Stimulated activated CD4-positive, alpha-beta T cell treated with anti-CD3 and anti-CD28 coated beads, Interleukin-1b, Interleukin-23, amount 100 ng/mL, for 4 hours (primary cell): ENCODE data around the gene NDP.
A peak's percentile ranks its signal among the peaks of the same experiment; 100 is the strongest.
"Not testable (repeated sequence)": the region's sequence is repeated elsewhere in the genome, so short reads cannot be mapped to it uniquely, and the experiment has no call there.

Experiments
- DNase-seq, 2 donors: peaks; one replicate each; pipeline ENCODE4 v3.0.0-alpha.2; 2020; ENCODE audit warnings: low read depth in 2 of 2

NDP gene

DNA sequence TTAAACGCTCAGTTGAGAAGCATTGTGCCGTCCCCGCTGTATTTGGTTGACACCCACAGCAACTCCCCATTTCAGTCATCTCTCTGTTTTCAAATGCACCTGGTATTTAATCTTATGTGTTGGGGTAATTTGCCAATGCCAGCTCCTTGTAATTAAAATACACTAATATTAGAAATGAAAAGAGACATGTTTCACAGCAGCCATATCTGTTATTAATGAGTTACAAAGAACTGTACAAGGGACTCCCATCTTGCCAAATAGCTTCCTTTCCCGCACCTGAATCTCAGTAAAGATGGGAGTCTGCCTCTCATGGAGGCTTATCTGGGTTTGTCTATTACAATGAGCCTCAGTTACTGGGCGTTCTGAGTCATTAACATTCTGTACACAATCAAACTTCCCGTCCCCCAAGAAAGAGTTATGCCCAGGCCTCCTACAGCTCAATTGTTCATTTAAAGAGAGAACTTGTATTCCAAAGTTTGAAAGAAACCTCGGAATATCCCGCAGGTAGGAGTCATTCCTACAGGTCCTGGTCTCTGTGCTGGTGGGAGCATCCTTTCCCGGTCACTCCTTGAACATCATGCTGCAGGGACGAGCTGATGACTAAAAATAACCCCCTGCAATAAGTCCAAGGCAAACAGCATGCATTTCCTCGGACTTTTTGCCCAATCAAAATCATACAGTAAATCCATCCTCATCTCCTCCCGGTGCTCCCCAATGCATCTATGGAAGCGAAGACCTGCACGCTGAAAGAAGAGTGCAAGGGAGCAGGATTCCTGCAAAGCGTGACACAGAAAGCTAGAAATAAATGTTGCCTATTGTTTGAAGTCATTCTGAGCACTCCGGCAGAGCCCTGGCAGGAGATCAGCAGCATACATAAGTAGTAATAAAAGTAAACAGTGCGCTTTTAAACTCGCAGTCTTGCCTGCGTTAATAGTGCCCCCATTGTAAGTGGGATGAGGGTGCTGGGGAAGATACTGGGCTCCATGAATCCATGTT lies 926 bp downstream of the NDP start:
- no peak for DNase-seq

- DNase-seq = no peak
These were observed 2.7 kb downstream of the NDP start for GRCh38 chrX:43970528-43970927.

DNA sequence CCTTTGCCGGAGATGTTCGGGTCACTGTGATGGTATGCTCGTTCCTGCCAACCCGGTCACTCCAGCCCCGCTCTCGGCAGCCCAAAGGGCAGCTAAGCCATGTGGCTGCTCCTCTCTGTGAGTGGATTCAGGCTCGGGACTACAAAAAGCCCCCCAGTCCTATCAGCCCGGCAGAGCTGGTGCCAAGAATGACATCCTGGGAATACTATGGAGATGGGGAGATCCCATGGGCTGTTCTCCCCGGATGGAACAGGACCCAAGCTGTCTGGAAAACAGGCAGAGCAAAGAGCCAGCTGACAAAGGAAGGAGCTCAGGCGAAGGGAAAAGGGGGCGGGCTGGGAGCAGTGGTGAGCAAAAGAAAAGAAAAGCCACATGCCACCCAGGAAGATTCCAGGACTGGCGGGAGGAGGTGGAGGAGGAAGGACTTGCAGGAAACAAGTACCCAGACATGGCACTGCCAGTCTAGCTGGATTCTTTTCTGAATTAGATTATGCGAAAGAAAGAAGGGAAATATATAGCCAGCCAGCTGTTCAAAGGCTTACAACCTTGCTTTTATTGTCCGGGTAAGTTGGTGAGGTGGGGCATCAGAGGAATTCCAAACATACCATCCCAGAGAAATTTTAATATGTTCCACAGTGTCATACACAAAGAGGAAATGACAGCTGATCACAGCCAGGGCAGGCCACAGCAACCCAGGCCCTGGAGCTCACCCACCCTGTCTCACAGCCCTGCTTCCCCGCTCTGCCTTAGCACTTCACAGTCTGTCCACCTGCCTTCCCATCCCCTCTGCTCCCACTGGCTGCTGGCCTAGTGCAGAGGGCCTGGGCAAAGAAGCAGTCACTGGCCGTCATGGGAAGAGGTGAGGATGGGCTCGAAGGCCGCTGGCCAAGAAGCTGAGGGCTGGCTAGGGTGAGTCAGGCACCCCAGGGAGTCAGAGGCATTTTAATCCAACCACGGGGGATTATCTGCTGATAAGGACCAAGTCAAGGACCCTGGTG lies 3.4 kb downstream of the NDP start:
- DNase-seq = no peak

DNA sequence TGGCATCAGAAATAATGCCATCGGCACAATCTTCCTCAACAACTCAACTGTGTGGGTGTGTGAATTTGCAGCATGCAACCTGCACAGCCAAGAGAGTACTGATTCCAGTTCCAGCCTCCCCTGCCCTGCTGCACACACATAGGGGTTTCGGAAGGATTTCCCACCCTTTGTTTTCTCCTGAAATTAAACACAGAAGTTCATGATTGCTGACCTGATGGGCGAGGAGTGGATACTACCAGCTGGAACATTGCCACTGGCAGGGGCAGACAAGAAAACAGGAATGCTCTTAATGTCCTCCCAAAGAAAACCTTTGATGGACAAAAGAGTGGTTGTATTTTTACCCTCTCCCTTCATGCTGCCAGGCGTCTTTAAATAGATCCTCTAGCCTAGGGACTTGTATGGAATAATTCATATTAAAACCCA lies 4.8 kb downstream of the NDP start:
- no peak for DNase-seq

GRCh38 chrX:43964936-43965335 lies 8.3 kb downstream of the NDP start:
- DNase-seq = no peak

- no peak for DNase-seq
These were observed 9.5 kb downstream of the NDP start for GRCh38 chrX:43963726-43964125.

- no peak for DNase-seq
These were observed 10.6 kb downstream of the NDP start for GRCh38 chrX:43962636-43963035.

DNA sequence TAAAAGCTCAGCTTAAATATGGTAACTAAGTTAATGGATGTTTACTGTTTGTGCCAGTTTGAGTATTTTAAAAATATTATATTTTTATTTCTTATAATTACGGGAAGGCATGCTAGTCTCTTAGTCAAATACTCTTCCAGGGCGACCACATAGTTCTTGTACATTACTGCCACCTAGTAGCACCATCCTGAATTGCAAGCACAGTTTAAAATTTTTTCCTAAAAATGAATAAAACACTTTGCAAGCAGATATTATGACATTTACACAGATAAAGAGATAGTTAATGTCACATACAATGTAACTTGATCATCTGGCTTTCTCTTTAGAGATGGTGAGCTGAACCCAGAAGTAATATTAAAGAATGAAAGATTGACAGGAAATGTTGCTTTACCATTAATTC lies 11.5 kb downstream of the NDP start:
- DNase-seq = no peak

DNA sequence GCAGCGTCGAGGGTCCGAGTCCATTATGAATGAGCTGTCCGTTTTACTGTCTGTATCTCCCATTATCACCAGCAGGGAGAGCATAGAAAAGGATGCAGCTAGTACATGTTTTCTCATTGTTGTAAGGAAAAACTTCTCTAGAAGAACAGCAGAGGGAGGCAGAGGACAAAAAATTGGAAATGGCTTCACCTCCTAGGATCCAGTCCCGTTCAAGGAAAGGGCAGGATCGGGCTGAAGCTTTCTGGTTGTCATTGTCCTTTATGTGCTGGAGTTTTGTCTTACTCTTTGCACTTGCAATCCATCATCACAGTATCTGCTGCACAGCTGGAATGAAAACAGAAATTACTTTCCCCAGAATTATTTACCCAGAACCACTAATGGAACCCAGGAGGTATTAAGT lies 14.7 kb downstream of the NDP start:
- DNase-seq = peak in 1 of 2 donors; percentile 8

- DNase-seq = no peak
These were observed 17.2 kb downstream of the NDP start for GRCh38 chrX:43956034-43956433.

- DNase-seq = no peak
These were observed 20.0 kb downstream of the NDP start for GRCh38 chrX:43953218-43953617.

- DNase-seq = peak; percentile 6 to 15
These were observed 23.5 kb downstream of the NDP start for GRCh38 chrX:43949669-43950068.

DNA sequence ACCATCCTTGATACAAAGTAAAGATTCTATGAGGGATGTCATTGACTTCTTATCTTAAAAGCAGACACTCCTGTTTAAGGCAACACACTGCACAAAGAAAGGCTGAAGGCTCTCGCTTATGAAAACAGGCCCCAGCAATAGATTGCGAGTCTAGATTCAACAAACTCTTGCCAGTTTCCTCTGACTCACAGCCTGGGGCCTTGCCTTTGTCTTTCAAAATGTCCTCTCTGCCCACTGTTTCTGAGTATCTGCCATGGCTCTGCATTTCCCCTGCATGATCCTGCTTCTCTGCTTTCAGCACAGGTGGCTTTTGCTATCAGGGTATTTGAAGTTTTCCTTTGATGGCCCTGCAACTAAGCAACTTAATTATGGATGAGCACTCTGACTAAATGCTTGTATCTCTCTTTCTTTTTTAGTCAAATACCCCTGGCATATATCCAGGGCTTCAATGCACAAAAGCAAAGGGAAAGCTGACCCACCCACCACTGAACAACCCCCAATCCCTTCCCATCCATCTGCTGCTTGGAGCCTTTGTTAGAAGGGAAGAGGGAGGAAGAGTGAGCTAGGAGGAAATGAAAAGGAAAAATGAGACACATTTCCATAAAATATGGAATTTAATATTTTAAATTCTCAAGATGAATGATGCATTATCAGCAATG lies 32.2 kb downstream of the NDP start:
- no peak for DNase-seq

- DNase-seq = no peak
These were observed 33.8 kb downstream of the NDP start for GRCh38 chrX:43939187-43939926.

- not testable (repeated sequence) for DNase-seq
These were observed 51.2 kb downstream of the NDP start for GRCh38 chrX:43922032-43922431.

- DNase-seq = not testable (repeated sequence)
These were observed 62.4 kb downstream of the NDP start for GRCh38 chrX:43910772-43911171.

GRCh38 chrX:43910012-43910411 lies 63.2 kb downstream of the NDP start:
- no peak for DNase-seq

DNA sequence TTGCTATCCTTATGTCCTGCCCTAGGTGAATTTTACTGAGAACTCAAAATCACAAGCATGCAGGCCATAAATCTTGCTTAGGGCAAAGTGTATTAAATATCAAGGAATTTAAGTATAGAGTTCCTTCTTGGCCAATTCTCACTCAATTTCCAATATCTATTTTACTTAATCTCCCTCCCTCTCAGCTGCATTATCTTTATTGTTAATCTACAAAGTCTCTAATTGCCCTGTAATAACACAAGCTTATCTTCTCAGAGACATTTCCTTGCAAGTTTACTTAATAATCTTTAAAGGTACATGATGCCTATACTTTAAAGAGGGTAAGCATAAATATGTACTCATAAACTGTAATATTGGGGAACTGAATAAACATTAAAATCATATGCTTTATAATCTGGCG lies 64.0 kb downstream of the NDP start:
- no peak for DNase-seq

DNA sequence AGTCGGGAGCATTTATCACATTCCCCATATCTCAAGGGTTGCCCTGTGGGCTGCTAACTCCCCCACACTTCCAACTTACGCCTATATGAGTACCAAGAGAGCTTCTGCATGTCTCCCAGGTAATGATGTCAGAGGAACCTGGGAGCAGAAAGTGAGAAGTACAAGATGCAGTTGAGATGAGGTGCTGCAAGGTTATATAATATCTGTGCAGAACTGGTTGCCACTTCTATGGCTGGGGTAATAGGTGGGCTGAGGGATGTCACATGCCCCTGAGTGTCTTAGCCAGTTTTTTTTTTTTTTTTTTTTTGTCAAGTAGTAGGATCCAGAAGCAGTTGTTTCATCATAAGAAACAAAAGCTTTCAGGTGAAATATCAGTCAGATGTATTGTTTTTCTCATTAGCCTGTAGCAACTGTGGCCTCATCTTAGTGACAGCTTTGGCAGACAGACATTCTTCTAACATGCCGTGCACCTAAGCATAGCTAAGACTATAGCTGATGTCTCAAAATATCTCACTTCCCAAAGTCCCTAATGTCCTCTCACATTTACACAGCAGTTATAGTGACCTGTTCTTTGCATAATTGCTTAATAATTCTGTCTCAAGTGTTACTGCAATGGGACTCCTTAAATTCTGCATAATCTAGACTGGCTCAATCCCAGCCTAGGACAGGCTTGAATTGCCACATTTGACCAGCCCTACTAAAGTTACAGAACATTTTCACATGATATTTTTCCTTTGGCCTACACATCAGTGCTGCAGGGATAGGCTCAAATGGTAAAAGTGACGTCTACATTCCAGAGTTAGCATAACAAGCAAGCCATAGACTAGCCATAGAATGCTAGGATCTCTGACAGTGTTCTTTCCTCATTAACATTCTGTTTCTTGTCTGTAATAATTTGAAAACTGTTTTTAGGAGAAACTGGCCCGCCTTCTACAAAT lies 73.0 kb downstream of the NDP start:
- no peak for DNase-seq
